Measurements from ENCODE around the gene OSBP2. TPM values are rescaled to one million over a fixed set of nuclear protein-coding genes. Genes with fewer than 3 reads are reported as not detected.

Gene OSBP2
- total and polyA plus RNA-seq, 2 of the 13 experiments (the other 11 are each of a cell fraction or from before 2014, with no cell fraction given) = 5.0 to 7.7 TPM

DNA sequence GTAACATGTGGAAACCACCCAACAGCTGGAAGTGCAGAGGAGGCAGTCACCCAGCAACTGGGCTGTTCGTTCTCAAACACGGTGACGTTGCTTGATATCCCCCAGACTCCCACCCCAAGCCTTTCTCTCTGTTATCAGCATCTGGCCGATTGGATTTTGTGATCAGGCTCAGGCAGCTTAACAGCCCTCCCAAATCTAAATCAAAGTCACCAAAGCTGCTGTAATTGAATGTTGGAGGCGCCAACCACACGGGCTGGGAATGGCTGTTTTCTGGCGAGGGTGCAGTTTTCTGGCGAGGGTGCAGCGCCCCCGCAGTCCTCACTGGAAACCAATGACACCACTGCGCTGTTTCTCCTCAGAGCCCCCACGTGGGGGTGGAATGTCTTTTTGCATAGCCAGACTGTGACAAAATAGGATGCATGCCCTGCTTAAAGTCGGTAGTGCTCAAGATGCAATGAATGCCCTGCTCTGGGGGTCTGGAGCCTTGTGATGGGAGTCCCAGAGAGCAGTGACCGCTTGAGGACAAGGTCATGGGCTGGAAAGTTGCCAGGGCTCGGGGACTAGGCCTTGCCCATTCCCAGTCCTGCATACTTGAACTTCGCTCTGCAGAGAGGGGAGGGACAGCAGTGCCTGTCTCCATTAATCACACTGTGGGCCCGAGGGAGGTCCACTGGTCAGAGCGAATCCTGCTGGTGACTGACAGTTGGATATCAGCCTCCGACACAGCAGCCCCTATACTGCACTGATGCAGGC is 168.6 kb downstream of the OSBP2 start (continued):
- TF ChIP-seq ZSCAN9 (CRISPR knock-in tag; IDR thresholded peaks at IDR 0.05; ENCODE audit: borderline replicate concordance) (no peak), ZNF775 (CRISPR knock-in tag; IDR thresholded peaks at IDR 0.05; ENCODE audit: borderline replicate concordance) (no peak), ZNF556 (CRISPR knock-in tag; IDR thresholded peaks at IDR 0.05; ENCODE audit: borderline replicate concordance) (0 out of 2 replicates have a peak, but pooled peaks have one; percentile 36), SP5 (CRISPR knock-in tag; IDR thresholded peaks at IDR 0.05; ENCODE audit: borderline replicate concordance, low read depth) (peak; percentile 83), ZNF543 (CRISPR knock-in tag; IDR thresholded peaks at IDR 0.05) (peak; percentile 51; the same call in 1 of the 2 replicates), RAD21 (CRISPR knock-in tag; IDR thresholded peaks at IDR 0.05) (0 out of 2 replicates have a peak, but pooled peaks have one; percentile 8), ZNF496 (CRISPR knock-in tag; IDR thresholded peaks at IDR 0.05; ENCODE audit: insufficient replicate concordance) (no peak), SP1 (IDR thresholded peaks at IDR 0.05) (no peak), SP1 (CRISPR knock-in tag; IDR thresholded peaks at IDR 0.05) (no peak), NPAS2 (CRISPR knock-in tag; IDR thresholded peaks at IDR 0.05; ENCODE audit: borderline replicate concordance) (no peak), KDM6A (CRISPR knock-in tag; IDR thresholded peaks at IDR 0.05; ENCODE audit: low read depth) (peak; percentile 25; the same call in 1 of the 2 replicates), SALL2 (CRISPR knock-in tag; IDR thresholded peaks at IDR 0.05) (no peak; the same call in 1 of the 2 replicates), HNRNPUL1 (IDR thresholded peaks at IDR 0.05; ENCODE audit: low read depth, low read length) (no peak), ZNF841 (CRISPR knock-in tag; IDR thresholded peaks at IDR 0.05; ENCODE audit: borderline replicate concordance) (no peak)
- TF ChIP-seq, protein P1, sequence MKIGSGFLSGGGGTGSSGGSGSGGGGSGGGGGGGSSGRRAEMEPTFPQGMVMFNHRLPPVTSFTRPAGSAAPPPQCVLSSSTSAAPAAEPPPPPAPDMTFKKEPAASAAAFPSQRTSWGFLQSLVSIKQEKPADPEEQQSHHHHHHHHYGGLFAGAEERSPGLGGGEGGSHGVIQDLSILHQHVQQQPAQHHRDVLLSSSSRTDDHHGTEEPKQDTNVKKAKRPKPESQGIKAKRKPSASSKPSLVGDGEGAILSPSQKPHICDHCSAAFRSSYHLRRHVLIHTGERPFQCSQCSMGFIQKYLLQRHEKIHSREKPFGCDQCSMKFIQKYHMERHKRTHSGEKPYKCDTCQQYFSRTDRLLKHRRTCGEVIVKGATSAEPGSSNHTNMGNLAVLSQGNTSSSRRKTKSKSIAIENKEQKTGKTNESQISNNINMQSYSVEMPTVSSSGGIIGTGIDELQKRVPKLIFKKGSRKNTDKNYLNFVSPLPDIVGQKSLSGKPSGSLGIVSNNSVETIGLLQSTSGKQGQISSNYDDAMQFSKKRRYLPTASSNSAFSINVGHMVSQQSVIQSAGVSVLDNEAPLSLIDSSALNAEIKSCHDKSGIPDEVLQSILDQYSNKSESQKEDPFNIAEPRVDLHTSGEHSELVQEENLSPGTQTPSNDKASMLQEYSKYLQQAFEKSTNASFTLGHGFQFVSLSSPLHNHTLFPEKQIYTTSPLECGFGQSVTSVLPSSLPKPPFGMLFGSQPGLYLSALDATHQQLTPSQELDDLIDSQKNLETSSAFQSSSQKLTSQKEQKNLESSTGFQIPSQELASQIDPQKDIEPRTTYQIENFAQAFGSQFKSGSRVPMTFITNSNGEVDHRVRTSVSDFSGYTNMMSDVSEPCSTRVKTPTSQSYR (CRISPR knock-in tag; IDR thresholded peaks at IDR 0.05; ENCODE audit: borderline replicate concordance) = peak; percentile 31; the same call in 1 of the 2 replicates
- TF ChIP-seq, protein P2, sequence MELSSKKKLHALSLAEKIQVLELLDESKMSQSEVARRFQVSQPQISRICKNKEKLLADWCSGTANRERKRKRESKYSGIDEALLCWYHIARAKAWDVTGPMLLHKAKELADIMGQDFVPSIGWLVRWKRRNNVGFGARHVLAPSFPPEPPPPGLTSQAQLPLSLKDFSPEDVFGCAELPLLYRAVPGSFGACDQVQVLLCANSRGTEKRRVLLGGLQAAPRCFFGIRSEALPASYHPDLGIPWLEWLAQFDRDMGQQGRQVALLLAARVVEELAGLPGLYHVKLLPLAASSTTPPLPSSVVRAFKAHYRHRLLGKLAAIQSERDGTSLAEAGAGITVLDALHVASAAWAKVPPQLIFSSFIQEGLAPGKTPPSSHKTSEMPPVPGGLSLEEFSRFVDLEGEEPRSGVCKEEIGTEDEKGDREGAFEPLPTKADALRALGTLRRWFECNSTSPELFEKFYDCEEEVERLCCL (CRISPR knock-in tag; IDR thresholded peaks at IDR 0.05; ENCODE audit: borderline replicate concordance) = no peak
- TF ChIP-seq, protein P3, sequence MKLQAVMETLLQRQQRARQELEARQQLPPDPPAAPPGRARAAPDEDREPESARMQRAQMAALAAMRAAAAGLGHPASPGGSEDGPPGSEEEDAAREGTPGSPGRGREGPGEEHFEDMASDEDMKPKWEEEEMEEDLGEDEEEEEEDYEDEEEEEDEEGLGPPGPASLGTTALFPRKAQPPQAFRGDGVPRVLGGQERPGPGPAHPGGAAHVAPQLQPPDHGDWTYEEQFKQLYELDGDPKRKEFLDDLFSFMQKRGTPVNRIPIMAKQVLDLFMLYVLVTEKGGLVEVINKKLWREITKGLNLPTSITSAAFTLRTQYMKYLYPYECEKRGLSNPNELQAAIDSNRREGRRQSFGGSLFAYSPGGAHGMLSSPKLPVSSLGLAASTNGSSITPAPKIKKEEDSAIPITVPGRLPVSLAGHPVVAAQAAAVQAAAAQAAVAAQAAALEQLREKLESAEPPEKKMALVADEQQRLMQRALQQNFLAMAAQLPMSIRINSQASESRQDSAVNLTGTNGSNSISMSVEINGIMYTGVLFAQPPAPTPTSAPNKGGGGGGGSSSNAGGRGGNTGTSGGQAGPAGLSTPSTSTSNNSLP (IDR thresholded peaks at IDR 0.05; ENCODE audit: low read depth, low read length) = no peak
- TF ChIP-seq, protein P4, sequence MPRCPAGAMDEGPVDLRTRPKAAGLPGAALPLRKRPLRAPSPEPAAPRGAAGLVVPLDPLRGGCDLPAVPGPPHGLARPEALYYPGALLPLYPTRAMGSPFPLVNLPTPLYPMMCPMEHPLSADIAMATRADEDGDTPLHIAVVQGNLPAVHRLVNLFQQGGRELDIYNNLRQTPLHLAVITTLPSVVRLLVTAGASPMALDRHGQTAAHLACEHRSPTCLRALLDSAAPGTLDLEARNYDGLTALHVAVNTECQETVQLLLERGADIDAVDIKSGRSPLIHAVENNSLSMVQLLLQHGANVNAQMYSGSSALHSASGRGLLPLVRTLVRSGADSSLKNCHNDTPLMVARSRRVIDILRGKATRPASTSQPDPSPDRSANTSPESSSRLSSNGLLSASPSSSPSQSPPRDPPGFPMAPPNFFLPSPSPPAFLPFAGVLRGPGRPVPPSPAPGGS (CRISPR knock-in tag; IDR thresholded peaks at IDR 0.05) = peak; percentile 53; the same call in 1 of the 2 replicates
- TF ChIP-seq, protein P5, sequence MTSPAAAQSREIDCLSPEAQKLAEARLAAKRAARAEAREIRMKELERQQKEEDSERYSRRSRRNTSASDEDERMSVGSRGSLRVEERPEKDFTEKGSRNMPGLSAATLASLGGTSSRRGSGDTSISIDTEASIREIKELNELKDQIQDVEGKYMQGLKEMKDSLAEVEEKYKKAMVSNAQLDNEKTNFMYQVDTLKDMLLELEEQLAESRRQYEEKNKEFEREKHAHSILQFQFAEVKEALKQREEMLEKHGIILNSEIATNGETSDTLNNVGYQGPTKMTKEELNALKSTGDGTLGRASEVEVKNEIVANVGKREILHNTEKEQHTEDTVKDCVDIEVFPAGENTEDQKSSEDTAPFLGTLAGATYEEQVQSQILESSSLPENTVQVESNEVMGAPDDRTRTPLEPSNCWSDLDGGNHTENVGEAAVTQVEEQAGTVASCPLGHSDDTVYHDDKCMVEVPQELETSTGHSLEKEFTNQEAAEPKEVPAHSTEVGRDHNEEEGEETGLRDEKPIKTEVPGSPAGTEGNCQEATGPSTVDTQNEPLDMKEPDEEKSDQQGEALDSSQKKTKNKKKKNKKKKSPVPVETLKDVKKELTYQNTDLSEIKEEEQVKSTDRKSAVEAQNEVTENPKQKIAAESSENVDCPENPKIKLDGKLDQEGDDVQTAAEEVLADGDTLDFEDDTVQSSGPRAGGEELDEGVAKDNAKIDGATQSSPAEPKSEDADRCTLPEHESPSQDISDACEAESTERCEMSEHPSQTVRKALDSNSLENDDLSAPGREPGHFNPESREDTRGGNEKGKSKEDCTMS (CRISPR knock-in tag; conservative IDR thresholded peaks at IDR 0.05) = no peak
